Measurements from ENCODE around the gene UBE2O.

Gene UBE2O

GRCh38 chr17:76422406-76422805, 30.5 kb downstream of the UBE2O start:
- no CpG with 5 or more reads among the region's 8 CpGs for WGBS (ENCODE audit: extremely low coverage, insufficient coverage, low lambda C conversion rate)
- Histone ChIP-seq H3K4me2 (ENCODE audit: low read length) (no peak overlapping the region), H3K27me3 (ENCODE audit: insufficient read depth, low read length, poor library complexity) (no peaks in the 10 kb centered on the region)

GRCh38 chr17:76421044-76421407, 31.9 kb downstream of the UBE2O start:
- no peak overlapping the region for H3K27ac ChIP-seq (ENCODE audit: low read depth, low read length)
- no peak overlapping the region for H3K9ac ChIP-seq (ENCODE audit: low read length)
- peaks cover 35% of the 10 kb centered on the region for H3K79me1 ChIP-seq (ENCODE audit: low read length)
- H3K79me2 ChIP-seq (ENCODE audit: control insufficient read depth, insufficient read depth, low read length) = peaks cover 52% of the 10 kb centered on the region
- H2BK120ac ChIP-seq (ENCODE audit: low read depth, low read length) = no peak overlapping the region
- H2BK5ac ChIP-seq (ENCODE audit: low read length) = no peak overlapping the region
- no peak overlapping the region for H4K5ac ChIP-seq (ENCODE audit: low read length)
- DNase-seq = peak; percentile 63
- no peak overlapping the region for H3K23ac ChIP-seq (ENCODE audit: low read length)
- no peak overlapping the region for H2AK5ac ChIP-seq (ENCODE audit: low read length)
- no peak overlapping the region for H3K18ac ChIP-seq (ENCODE audit: low read length)
- no CpG with 5 or more reads among the region's 7 CpGs for WGBS (ENCODE audit: extremely low coverage, insufficient coverage, low lambda C conversion rate)
- H3K4ac ChIP-seq (ENCODE audit: low read depth, low read length) = no peak overlapping the region
- H3K4me2 ChIP-seq (ENCODE audit: low read length) = no peak overlapping the region
- H3K36me3 ChIP-seq (ENCODE audit: control insufficient read depth, insufficient read depth, low read length) = peaks cover 2% of the 10 kb centered on the region
- H3K56ac ChIP-seq (ENCODE audit: low read length) = peak overlapping the region; percentile 3
- H4K8ac ChIP-seq (ENCODE audit: low read depth, low read length) = no peak overlapping the region
- H2BK15ac ChIP-seq (replicated peaks; ENCODE audit: low read depth) = no peak overlapping the region
- H3K4me3 ChIP-seq (ENCODE audit: low read length) = no peak overlapping the region
- peaks cover 3% of the 10 kb centered on the region for H3K4me1 ChIP-seq (ENCODE audit: control insufficient read depth, low read depth, low read length)
- H3K27me3 ChIP-seq (ENCODE audit: insufficient read depth, low read length, poor library complexity) = no peaks in the 10 kb centered on the region

More at GRCh38 chr17:76422406-76422805, 30.5 kb downstream of the UBE2O start:
- Histone ChIP-seq H3K79me1 (ENCODE audit: low read length) (peaks cover 33% of the 10 kb centered on the region), H2BK5ac (ENCODE audit: low read length) (no peak overlapping the region), H2BK15ac (replicated peaks; ENCODE audit: low read depth) (no peak overlapping the region), H3K4me3 (ENCODE audit: low read length) (no peak overlapping the region), H3K79me2 (ENCODE audit: control insufficient read depth, insufficient read depth, low read length) (peaks cover 48% of the 10 kb centered on the region), H2AK5ac (ENCODE audit: low read length) (no peak overlapping the region), H3K23ac (ENCODE audit: low read length) (no peak overlapping the region), H4K8ac (ENCODE audit: low read depth, low read length) (no peak overlapping the region), H3K56ac (ENCODE audit: low read length) (no peak overlapping the region), H3K27ac (ENCODE audit: low read depth, low read length) (no peak overlapping the region), H3K4ac (ENCODE audit: low read depth, low read length) (no peak overlapping the region), H2BK120ac (ENCODE audit: low read depth, low read length) (no peak overlapping the region), H3K18ac (ENCODE audit: low read length) (no peak overlapping the region), H3K9ac (ENCODE audit: low read length) (no peak overlapping the region), H4K5ac (ENCODE audit: low read length) (no peak overlapping the region), H3K4me1 (ENCODE audit: control insufficient read depth, low read depth, low read length) (peaks cover 3% of the 10 kb centered on the region), H3K36me3 (ENCODE audit: control insufficient read depth, insufficient read depth, low read length) (peaks cover 2% of the 10 kb centered on the region)
- no peak for DNase-seq

GRCh38 chr17:76420356-76421043, 32.5 kb downstream of the UBE2O start:
- DNase-seq = no peak
- Histone ChIP-seq H3K36me3 (ENCODE audit: control insufficient read depth, insufficient read depth, low read length) (peaks cover 2% of the 10 kb centered on the region), H3K27ac (ENCODE audit: low read depth, low read length) (no peak overlapping the region), H3K4me3 (ENCODE audit: low read length) (no peak overlapping the region), H2AK5ac (ENCODE audit: low read length) (no peak overlapping the region), H3K4me1 (ENCODE audit: control insufficient read depth, low read depth, low read length) (peaks cover 3% of the 10 kb centered on the region), H3K56ac (ENCODE audit: low read length) (peak overlapping the region; percentile 3), H4K8ac (ENCODE audit: low read depth, low read length) (no peak overlapping the region), H2BK120ac (ENCODE audit: low read depth, low read length) (no peak overlapping the region), H3K18ac (ENCODE audit: low read length) (no peak overlapping the region), H2BK5ac (ENCODE audit: low read length) (no peak overlapping the region), H2BK15ac (replicated peaks; ENCODE audit: low read depth) (no peak overlapping the region), H3K79me1 (ENCODE audit: low read length) (peaks cover 35% of the 10 kb centered on the region), H3K4ac (ENCODE audit: low read depth, low read length) (no peak overlapping the region), H4K5ac (ENCODE audit: low read length) (no peak overlapping the region), H3K27me3 (ENCODE audit: insufficient read depth, low read length, poor library complexity) (no peaks in the 10 kb centered on the region), H3K9ac (ENCODE audit: low read length) (no peak overlapping the region), H3K23ac (ENCODE audit: low read length) (no peak overlapping the region), H3K4me2 (ENCODE audit: low read length) (no peak overlapping the region), H3K79me2 (ENCODE audit: control insufficient read depth, insufficient read depth, low read length) (peaks cover 52% of the 10 kb centered on the region)
- WGBS (ENCODE audit: extremely low coverage, insufficient coverage, low lambda C conversion rate) = no CpG with 5 or more reads among the region's 10 CpGs

- Histone ChIP-seq H3K4me1 (ENCODE audit: control insufficient read depth, low read depth, low read length) (peaks cover 5% of the 10 kb centered on the region), H3K27me3 (ENCODE audit: insufficient read depth, low read length, poor library complexity) (no peaks in the 10 kb centered on the region), H3K36me3 (ENCODE audit: control insufficient read depth, insufficient read depth, low read length) (peaks cover 2% of the 10 kb centered on the region), H2BK5ac (ENCODE audit: low read length) (no peak overlapping the region), H2AK5ac (ENCODE audit: low read length) (no peak overlapping the region), H2BK15ac (replicated peaks; ENCODE audit: low read depth) (no peak overlapping the region), H3K4ac (ENCODE audit: low read depth, low read length) (no peak overlapping the region), H3K56ac (ENCODE audit: low read length) (no peak overlapping the region), H3K27ac (ENCODE audit: low read depth, low read length) (no peak overlapping the region), H2BK120ac (ENCODE audit: low read depth, low read length) (no peak overlapping the region), H3K23ac (ENCODE audit: low read length) (no peak overlapping the region), H3K9ac (ENCODE audit: low read length) (no peak overlapping the region), H4K5ac (ENCODE audit: low read length) (no peak overlapping the region), H3K18ac (ENCODE audit: low read length) (no peak overlapping the region), H3K4me3 (ENCODE audit: low read length) (no peak overlapping the region), H4K8ac (ENCODE audit: low read depth, low read length) (no peak overlapping the region), H3K4me2 (ENCODE audit: low read length) (no peak overlapping the region), H3K79me1 (ENCODE audit: low read length) (peaks cover 40% of the 10 kb centered on the region), H3K79me2 (ENCODE audit: control insufficient read depth, insufficient read depth, low read length) (peaks cover 56% of the 10 kb centered on the region)
- DNase-seq = no peak
- no CpG with 5 or more reads among the region's 17 CpGs for WGBS (ENCODE audit: extremely low coverage, insufficient coverage, low lambda C conversion rate)
These were observed 33.2 kb downstream of the UBE2O start for GRCh38 chr17:76419576-76420260.

GRCh38 chr17:76417499-76418143, 35.3 kb downstream of the UBE2O start:
- H3K4me1 ChIP-seq (ENCODE audit: control insufficient read depth, low read depth, low read length) = peaks cover 9% of the 10 kb centered on the region
- H3K9ac ChIP-seq (ENCODE audit: low read length) = no peak overlapping the region
- H3K23ac ChIP-seq (ENCODE audit: low read length) = no peak overlapping the region
- H3K4me3 ChIP-seq (ENCODE audit: low read length) = no peak overlapping the region
- H4K8ac ChIP-seq (ENCODE audit: low read depth, low read length) = no peak overlapping the region
- no peak overlapping the region for H3K4ac ChIP-seq (ENCODE audit: low read depth, low read length)
- peaks cover 41% of the 10 kb centered on the region for H3K79me1 ChIP-seq (ENCODE audit: low read length)
- H2BK15ac ChIP-seq (replicated peaks; ENCODE audit: low read depth) = no peak overlapping the region
- H3K36me3 ChIP-seq (ENCODE audit: control insufficient read depth, insufficient read depth, low read length) = peaks cover 2% of the 10 kb centered on the region
- no peaks in the 10 kb centered on the region for H3K27me3 ChIP-seq (ENCODE audit: insufficient read depth, low read length, poor library complexity)
- H3K79me2 ChIP-seq (ENCODE audit: control insufficient read depth, insufficient read depth, low read length) = peaks cover 55% of the 10 kb centered on the region
- H2BK5ac ChIP-seq (ENCODE audit: low read length) = no peak overlapping the region
- H2AK5ac ChIP-seq (ENCODE audit: low read length) = no peak overlapping the region
- H2BK120ac ChIP-seq (ENCODE audit: low read depth, low read length) = no peak overlapping the region
- H3K27ac ChIP-seq (ENCODE audit: low read depth, low read length) = no peak overlapping the region
- DNase-seq = peak; percentile 53
- no peak overlapping the region for H3K4me2 ChIP-seq (ENCODE audit: low read length)
- H4K5ac ChIP-seq (ENCODE audit: low read length) = no peak overlapping the region
- no peak overlapping the region for H3K56ac ChIP-seq (ENCODE audit: low read length)
- WGBS (ENCODE audit: extremely low coverage, insufficient coverage, low lambda C conversion rate) = no CpG with 5 or more reads among the region's 11 CpGs
- H3K18ac ChIP-seq (ENCODE audit: low read length) = no peak overlapping the region
